Measurements from ENCODE around the gene ADCY4.

ADCY4 gene

DNA sequence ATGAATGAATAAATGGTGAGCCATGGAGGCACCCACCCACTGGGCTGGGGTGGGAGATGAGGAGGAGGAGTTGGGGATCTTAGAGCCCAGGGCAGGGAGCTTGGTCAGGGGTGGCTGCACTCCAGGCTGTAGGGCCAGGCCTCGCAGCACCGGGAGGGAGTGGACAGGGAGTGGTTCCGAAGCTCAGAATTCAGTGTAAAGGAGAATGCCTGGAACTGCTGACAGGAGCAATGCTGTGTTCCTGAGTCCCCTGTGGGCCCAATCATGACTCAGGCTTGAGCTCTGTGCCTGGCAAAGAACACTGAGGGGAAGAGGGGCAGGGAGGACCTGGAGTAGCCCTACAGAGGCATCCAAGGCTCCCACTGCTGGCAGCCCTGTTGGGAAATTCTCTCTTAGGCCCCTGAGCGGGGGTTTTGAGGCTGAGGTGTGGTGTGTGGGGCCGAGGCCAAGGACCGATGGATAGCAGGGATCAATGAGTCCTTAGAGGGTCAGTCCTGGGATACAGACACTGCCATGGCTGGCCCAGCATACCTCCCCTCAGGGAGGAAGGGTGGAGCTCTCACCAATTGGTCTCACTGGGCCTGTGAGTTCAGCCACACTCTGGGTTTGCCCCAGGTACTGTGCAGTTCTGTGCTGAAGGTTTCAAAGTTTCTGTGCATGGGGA is 53.9 kb downstream of the ADCY4 start:
- POLR2A ChIA-PET, result interaction anchor here (1.6 to 5.3 kb wide), 2 partner anchors 9 to 38 kb away, joined by 6 to 39 read pairs; partner anchors contain the start of genes RABGGTA and TINF2
- CTCF ChIA-PET, result interaction anchor here (0.6 to 1.2 kb wide), 3 partner anchors 9 to 51 kb away, joined by 3 to 5 read pairs (median 4); partner anchors contain the start of gene RABGGTA
- DNase-seq (ENCODE audit: extremely low spot score), result no peak
- TF ChIP-seq L3MBTL2 (conservative IDR thresholded peaks at IDR 0.05) (no peak), TARDBP (IDR thresholded peaks at IDR 0.05) (no peak), LEF1 (IDR thresholded peaks at IDR 0.05; ENCODE audit: borderline replicate concordance) (no peak), SUZ12 (IDR thresholded peaks at IDR 0.05) (no peak), ARNT (IDR thresholded peaks at IDR 0.05) (no peak), SP1 (IDR thresholded peaks at IDR 0.05) (no peak), BHLHE40 (IDR thresholded peaks at IDR 0.05; ENCODE audit: borderline replicate concordance) (no peak), FOXA1 (IDR thresholded peaks at IDR 0.05) (no peak), CTBP1 (IDR thresholded peaks at IDR 0.05; ENCODE audit: borderline replicate concordance) (no peak), FOXM1 (IDR thresholded peaks at IDR 0.05; ENCODE audit: borderline replicate concordance) (no peak), HDGF (IDR thresholded peaks at IDR 0.05; ENCODE audit: borderline replicate concordance) (no peak), NFRKB (IDR thresholded peaks at IDR 0.05) (no peak), FOXK2 (IDR thresholded peaks at IDR 0.05) (no peak), ELF4 (IDR thresholded peaks at IDR 0.05) (no peak), ZNF384 (IDR thresholded peaks at IDR 0.05) (no peak)
- TF ChIP-seq, protein P1, sequence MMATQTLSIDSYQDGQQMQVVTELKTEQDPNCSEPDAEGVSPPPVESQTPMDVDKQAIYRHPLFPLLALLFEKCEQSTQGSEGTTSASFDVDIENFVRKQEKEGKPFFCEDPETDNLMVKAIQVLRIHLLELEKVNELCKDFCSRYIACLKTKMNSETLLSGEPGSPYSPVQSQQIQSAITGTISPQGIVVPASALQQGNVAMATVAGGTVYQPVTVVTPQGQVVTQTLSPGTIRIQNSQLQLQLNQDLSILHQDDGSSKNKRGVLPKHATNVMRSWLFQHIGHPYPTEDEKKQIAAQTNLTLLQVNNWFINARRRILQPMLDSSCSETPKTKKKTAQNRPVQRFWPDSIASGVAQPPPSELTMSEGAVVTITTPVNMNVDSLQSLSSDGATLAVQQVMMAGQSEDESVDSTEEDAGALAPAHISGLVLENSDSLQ (IDR thresholded peaks at IDR 0.05), result no peak

DNA sequence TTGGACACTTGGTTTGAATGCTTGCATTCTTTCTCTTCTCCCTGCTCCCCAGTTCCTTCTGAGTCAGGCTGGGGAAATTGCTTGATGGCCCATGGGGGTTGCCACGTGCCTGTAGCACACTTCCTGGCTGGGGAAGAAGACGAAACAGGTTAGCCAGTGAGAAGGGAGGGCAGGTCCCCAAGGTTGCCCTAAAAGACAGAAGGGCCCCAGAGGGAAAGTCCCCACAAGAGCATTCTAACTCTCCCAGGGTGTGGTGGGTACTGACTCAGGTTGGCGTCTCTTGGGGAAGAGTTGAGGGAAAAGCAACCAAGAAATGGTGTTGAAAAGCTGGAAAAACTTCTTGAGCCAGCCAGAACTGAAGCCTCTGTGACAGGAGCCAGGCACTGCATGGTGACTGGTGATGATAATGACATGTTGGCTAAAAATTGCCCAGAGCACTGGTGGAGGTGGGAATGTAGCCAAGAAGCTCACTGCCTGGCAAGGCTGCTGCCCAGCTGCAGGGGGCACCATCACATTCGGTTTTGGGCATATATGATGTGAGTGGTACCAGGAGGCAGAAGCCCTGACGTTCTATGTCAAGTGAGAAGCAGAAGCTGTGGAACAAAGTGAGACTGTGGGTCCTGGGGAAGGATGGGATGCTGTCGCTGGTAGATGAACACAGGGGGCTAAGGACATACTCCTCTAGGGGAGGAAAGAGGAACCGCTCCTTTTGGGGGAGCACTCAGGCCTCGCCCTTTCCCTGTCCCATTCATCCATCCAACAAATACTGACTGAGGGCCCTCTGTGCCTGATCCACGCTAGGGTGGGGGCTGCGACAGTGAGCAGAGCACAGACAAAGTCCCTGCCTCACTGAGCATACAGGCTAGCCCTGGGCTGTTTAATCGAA is 55.3 kb downstream of the ADCY4 start:
- CTCF ChIA-PET, result interaction anchor here (1.1 kb wide), 1 partner anchor 52 kb away, joined by 3 read pairs; no protein-coding TSS in a partner anchor
- DNase-seq (ENCODE audit: extremely low spot score), result no peak
- POLR2A ChIA-PET, result interaction anchor here (5.3 kb wide), 1 partner anchor 8 kb away, joined by 39 read pairs; the partner anchor contains the start of gene RABGGTA
- TF ChIP-seq TARDBP (IDR thresholded peaks at IDR 0.05) (no peak), FOXA1 (IDR thresholded peaks at IDR 0.05) (no peak), NFRKB (IDR thresholded peaks at IDR 0.05) (no peak), ELF4 (IDR thresholded peaks at IDR 0.05) (no peak), SP1 (IDR thresholded peaks at IDR 0.05) (no peak), HDGF (IDR thresholded peaks at IDR 0.05; ENCODE audit: borderline replicate concordance) (no peak), ZNF384 (IDR thresholded peaks at IDR 0.05) (no peak), FOXK2 (IDR thresholded peaks at IDR 0.05) (no peak), FOXM1 (IDR thresholded peaks at IDR 0.05; ENCODE audit: borderline replicate concordance) (no peak), SUZ12 (IDR thresholded peaks at IDR 0.05) (no peak)
- TF ChIP-seq, protein P1 (IDR thresholded peaks at IDR 0.05), result no peak

DNA sequence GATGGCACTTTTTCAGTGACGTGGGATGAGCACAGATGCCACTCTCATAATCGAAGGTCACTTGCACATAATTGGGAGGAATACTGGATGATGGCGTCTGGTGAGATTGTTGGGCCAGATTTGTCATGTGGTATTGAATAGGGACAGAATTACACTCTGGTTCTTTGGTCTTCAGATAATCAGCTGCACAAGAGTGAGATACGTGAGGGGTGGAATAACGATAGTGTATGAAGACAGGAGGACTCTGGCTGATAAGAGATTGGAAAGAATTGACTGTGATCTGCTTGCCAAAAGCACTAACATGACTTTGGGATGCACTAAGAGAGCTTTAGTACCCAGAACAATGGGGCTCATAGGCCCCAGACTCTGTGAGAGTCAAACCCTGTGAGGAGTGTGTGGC is 56.4 kb downstream of the ADCY4 start:
- no peak for DNase-seq (ENCODE audit: extremely low spot score)
- ChIA-PET POLR2A (interaction anchor here (0.8 kb wide), 1 partner anchor 36 kb away, joined by 3 read pairs; the partner anchor contains the start of gene TINF2), CTCF (no interaction called here)
- TF ChIP-seq SP1 (IDR thresholded peaks at IDR 0.05), result no peak
- no peak for TF ChIP-seq ELF4 (IDR thresholded peaks at IDR 0.05)
- no peak for TF ChIP-seq FOXA1 (IDR thresholded peaks at IDR 0.05)
- no peak for TF ChIP-seq NFRKB (IDR thresholded peaks at IDR 0.05)
- TF ChIP-seq BHLHE40 (IDR thresholded peaks at IDR 0.05; ENCODE audit: borderline replicate concordance), result no peak
- TF ChIP-seq FOXM1 (IDR thresholded peaks at IDR 0.05; ENCODE audit: borderline replicate concordance), result no peak
- TF ChIP-seq ARNT (IDR thresholded peaks at IDR 0.05), result no peak
- TF ChIP-seq TARDBP (IDR thresholded peaks at IDR 0.05), result no peak
- TF ChIP-seq SUZ12 (IDR thresholded peaks at IDR 0.05), result no peak
- no peak for TF ChIP-seq FOXK2 (IDR thresholded peaks at IDR 0.05)
- no peak for TF ChIP-seq LEF1 (IDR thresholded peaks at IDR 0.05; ENCODE audit: borderline replicate concordance)
- no peak for TF ChIP-seq ZNF384 (IDR thresholded peaks at IDR 0.05)
- no peak for TF ChIP-seq HDGF (IDR thresholded peaks at IDR 0.05; ENCODE audit: borderline replicate concordance)
- TF ChIP-seq, protein P1 (IDR thresholded peaks at IDR 0.05), result no peak
- no peak for TF ChIP-seq L3MBTL2 (conservative IDR thresholded peaks at IDR 0.05)
- no peak for TF ChIP-seq CTBP1 (IDR thresholded peaks at IDR 0.05; ENCODE audit: borderline replicate concordance)

DNA sequence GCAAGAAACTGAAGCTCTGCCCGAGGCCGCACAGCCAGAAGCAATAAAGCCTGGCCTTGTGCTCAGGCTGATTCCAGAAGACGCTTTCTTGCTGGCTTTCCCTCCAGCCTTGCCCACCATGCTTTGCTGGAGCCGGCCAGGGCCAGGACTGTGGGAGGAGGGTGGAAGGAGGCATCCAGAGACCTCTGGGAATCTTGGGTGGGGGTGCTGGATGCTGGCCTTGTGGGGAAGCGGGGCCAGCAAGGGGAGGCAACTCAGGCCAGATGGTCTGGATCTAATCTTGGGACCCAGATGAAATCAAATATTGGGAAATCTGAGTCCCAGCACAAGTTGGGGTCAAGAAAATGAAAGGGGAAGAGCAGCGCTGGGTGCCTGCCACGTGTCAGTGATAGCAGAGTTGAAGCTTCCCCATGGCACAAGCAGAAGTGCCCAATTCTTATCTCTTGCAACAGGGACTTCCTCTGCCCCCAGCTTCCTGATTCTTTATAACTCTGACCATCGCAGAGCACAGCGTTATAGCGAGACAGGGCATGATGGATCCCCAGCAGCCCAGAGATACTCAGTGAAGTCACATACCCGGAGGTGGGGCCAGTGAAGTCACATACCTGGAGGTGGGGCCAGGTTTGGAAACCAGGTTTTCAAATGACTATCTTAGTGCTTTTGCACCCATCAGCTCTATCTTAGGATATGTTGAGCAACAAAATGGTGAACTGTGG is 57.1 kb downstream of the ADCY4 start:
- ChIA-PET CTCF (no interaction called here), POLR2A (interaction anchor here (0.8 kb wide), 1 partner anchor 35 kb away, joined by 3 read pairs; the partner anchor contains the start of gene TINF2)
- TF ChIP-seq FOXK2 (IDR thresholded peaks at IDR 0.05), result no peak
- no peak for TF ChIP-seq L3MBTL2 (conservative IDR thresholded peaks at IDR 0.05)
- TF ChIP-seq LEF1 (IDR thresholded peaks at IDR 0.05; ENCODE audit: borderline replicate concordance), result no peak
- no peak for TF ChIP-seq ZNF384 (IDR thresholded peaks at IDR 0.05)
- no peak for TF ChIP-seq FOXA1 (IDR thresholded peaks at IDR 0.05)
- TF ChIP-seq HDGF (IDR thresholded peaks at IDR 0.05; ENCODE audit: borderline replicate concordance), result no peak
- no peak for TF ChIP-seq ARNT (IDR thresholded peaks at IDR 0.05)
- TF ChIP-seq NFRKB (IDR thresholded peaks at IDR 0.05), result no peak
- TF ChIP-seq ELF4 (IDR thresholded peaks at IDR 0.05), result no peak
- DNase-seq (ENCODE audit: extremely low spot score), result no peak

DNA sequence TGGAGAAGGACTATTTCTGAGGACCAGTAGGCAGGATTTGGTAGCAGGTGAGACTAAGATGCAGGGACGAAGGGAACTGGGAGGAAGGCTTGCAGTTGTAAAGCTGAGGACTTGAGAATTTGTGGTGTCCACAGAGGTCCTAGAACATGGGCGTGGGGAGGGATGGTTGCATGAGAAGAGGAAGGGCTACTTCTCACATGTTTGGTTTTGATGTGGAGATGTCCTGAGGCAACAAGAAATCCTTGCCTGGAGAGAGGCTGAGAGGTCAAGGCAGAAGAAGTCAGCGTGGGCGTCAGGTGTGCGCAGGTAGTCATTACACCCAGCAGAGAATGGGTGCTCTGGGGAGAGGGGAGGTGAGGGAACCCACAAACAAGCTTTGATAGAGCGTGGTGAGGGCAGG is 57.8 kb downstream of the ADCY4 start:
- ChIA-PET POLR2A (no interaction called here), CTCF (no interaction called here)
- TF ChIP-seq ZNF384 (IDR thresholded peaks at IDR 0.05) (no peak), BHLHE40 (IDR thresholded peaks at IDR 0.05; ENCODE audit: borderline replicate concordance) (no peak), SP1 (IDR thresholded peaks at IDR 0.05) (no peak), HDGF (IDR thresholded peaks at IDR 0.05; ENCODE audit: borderline replicate concordance) (no peak), FOXM1 (IDR thresholded peaks at IDR 0.05; ENCODE audit: borderline replicate concordance) (no peak), LEF1 (IDR thresholded peaks at IDR 0.05; ENCODE audit: borderline replicate concordance) (no peak), L3MBTL2 (conservative IDR thresholded peaks at IDR 0.05) (no peak), FOXK2 (IDR thresholded peaks at IDR 0.05) (no peak), FOXA1 (IDR thresholded peaks at IDR 0.05) (no peak), SUZ12 (IDR thresholded peaks at IDR 0.05) (no peak), NFRKB (IDR thresholded peaks at IDR 0.05) (no peak), ARNT (IDR thresholded peaks at IDR 0.05) (no peak)
- TF ChIP-seq, protein P1 (IDR thresholded peaks at IDR 0.05), result no peak
- no peak for DNase-seq (ENCODE audit: extremely low spot score)

Measured in HEK293T (cell line).